Esophagus squamous epithelium (tissue), 5 donors: ENCODE results near the gene SMPD3. TPM values are rescaled to one million over a fixed set of nuclear protein-coding genes. Genes with fewer than 3 reads are reported as not detected.
A peak's percentile ranks its signal among the peaks of the same experiment; 100 is the strongest.
"Not testable (repeated sequence)": the region's sequence is repeated elsewhere in the genome, so short reads cannot be mapped to it uniquely, and the experiment has no call there.

Experiments used
- DNase-seq: peaks from one replicate; lab custom pipeline; 2025; lab: John Stamatoyannopoulos, UW
- H3K27ac ChIP-seq, 4 donors: fragments of 200-600 bp; sonication (generic); one replicate each; pipeline ENCODE4 v1.5.1; 2016 to 2019; ENCODE audit warnings: mild to moderate bottlenecking in 1 of 4
- H3K27me3 ChIP-seq, 4 donors: fragments of 200-600 bp; sonication (generic); 1 replicate in 3 of 4; 2 replicates in 1 of 4; pipeline versions ENCODE4 v1.5.1 to v1.6.0; 2017 to 2021; ENCODE audit warnings: antibody characterized with exemption in 1 of 4
- H3K36me3 ChIP-seq, 3 donors: fragments of 200-600 bp; sonication (generic); one replicate each; pipeline ENCODE4 v1.5.1; 2016 to 2019
- H3K4me1 ChIP-seq, 3 donors: fragments of 200-600 bp; sonication (generic); one replicate each; pipeline ENCODE4 v1.5.1; 2017 to 2019
- H3K4me3 ChIP-seq, 4 donors: fragments of 200-600 bp; sonication (generic); 1 replicate in 3 of 4; 2 replicates in 1 of 4; pipeline ENCODE4 v1.5.1; 2016 to 2019; ENCODE audit warnings: mild to moderate bottlenecking in 2 of 4, moderate library complexity in 1 of 4
- H3K9me3 ChIP-seq, 3 donors: fragments of 200-600 bp; sonication (generic); one replicate each; pipeline ENCODE4 v1.5.1; 2016 to 2019
- POLR2A ChIP-seq, 4 donors: fragments of 450-650 bp; IDR thresholded peaks; one replicate each; pipeline ENCODE4 v1.6.1; 2017; ENCODE audit warnings: antibody characterized with exemption in 4 of 4, mild to moderate bottlenecking in 4 of 4, moderate library complexity in 3 of 4
- WGBS, 2 donors: methylation state at CpG; one replicate each; pipeline ENCODE4 v1.1.5; 2018; 5-methylcytosine and 5-hydroxymethylcytosine counted together
- intact Hi-C: fragments of 100-400 bp; cut with DNase I; formaldehyde crosslinking; loops from one replicate; pipeline ENCODE4 v1.15.0; 2022
- total RNA-seq, 4 donors: library from RNA; depleted of rRNA; stranded (reverse); fragments of >200 nt; gene quantifications; one replicate each; pipeline ENCODE4 v1.1.0, GENCODE V29; 2016
- TF ChIP-seq, protein P1 (sequence below), 6 experiments: fragments of 450-650 bp in 4 of 6; fragments of 200-600 bp in 2 of 6; sonication (generic) in 2 of 6; IDR thresholded peaks; one replicate each; pipeline ENCODE4 v1.5.1; 2016 to 2019; ENCODE audit warnings: antibody characterized with exemption in 6 of 6, mild to moderate bottlenecking in 4 of 6, moderate library complexity in 4 of 6
- donor health status: DM: yes; HTN: yes; CAD: no.

The SMPD3 gene
- 1 to 10 TPM in 2 of 4 donors, under 1 TPM in 2; 0.18 to 2.3 (median 0.92) TPM for total RNA-seq

DNA sequence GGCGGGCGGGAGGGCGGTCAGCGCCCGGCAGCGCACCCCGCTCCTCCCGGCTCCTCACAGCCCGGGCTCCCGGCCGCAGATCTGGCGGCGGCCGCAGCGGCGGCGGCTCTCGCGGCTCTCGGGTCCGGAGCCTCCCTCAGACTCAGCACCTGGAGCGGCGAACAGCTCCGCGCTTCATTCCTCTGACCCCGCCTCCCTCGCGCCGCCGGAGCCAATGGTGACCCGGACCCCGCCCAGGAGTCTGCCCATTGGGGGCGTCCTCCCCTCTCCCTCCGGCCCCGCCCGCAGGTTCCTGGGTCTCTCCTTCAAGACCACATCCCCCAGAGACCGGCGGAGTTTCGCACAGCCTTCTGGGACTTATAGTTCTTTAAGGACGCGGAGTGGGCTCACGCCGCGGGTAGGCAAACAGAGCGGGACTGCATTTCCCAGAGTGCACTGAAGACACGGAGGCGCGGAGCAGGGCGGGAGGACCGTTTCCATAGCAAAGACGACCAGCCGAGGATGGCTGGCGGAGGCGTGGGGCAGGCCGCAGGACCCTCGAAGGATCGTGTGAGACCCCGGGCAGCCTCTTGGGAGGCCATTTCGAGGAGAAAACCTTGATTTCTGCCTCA lies at the start of gene SMPD3:
Gene SMPD3 (minus strand): TSS at position 149 of the 611 bp plus-strand sequence. CDS start 76,327 bp downstream, outside the sequence.
- intact Hi-C loops: no loop called here
- Histone ChIP-seq H3K4me3 (peak within 1 kb of the TSS; percentile 20 to 64 (median 46)), H3K9me3 (no peaks in the 10 kb centered on the region), H3K27ac (no peak within 1 kb of the TSS), H3K36me3 (no peaks in the 10 kb centered on the region), H3K4me1 (peaks cover 11 to 29% (median 15%) of the 10 kb centered on the region in 3 donors), H3K27me3 (peaks cover 0 to 53% (median 5%) of the 10 kb centered on the region in 4 donors)
- 2% methylated on average over 12 of the region's 59 CpGs; no CpG with 5 or more reads in 1 of the 2 donors for WGBS, 2 donors
- TF ChIP-seq, protein P1, sequence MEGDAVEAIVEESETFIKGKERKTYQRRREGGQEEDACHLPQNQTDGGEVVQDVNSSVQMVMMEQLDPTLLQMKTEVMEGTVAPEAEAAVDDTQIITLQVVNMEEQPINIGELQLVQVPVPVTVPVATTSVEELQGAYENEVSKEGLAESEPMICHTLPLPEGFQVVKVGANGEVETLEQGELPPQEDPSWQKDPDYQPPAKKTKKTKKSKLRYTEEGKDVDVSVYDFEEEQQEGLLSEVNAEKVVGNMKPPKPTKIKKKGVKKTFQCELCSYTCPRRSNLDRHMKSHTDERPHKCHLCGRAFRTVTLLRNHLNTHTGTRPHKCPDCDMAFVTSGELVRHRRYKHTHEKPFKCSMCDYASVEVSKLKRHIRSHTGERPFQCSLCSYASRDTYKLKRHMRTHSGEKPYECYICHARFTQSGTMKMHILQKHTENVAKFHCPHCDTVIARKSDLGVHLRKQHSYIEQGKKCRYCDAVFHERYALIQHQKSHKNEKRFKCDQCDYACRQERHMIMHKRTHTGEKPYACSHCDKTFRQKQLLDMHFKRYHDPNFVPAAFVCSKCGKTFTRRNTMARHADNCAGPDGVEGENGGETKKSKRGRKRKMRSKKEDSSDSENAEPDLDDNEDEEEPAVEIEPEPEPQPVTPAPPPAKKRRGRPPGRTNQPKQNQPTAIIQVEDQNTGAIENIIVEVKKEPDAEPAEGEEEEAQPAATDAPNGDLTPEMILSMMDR (IDR thresholded peaks at IDR 0.05): peak in 2 of 6 experiments; percentile 2 to 16
- peak in 2 of 4 donors; percentile 16 to 22 for TF ChIP-seq POLR2A (IDR thresholded peaks at IDR 0.05)
- peak; percentile 89 for DNase-seq

DNA sequence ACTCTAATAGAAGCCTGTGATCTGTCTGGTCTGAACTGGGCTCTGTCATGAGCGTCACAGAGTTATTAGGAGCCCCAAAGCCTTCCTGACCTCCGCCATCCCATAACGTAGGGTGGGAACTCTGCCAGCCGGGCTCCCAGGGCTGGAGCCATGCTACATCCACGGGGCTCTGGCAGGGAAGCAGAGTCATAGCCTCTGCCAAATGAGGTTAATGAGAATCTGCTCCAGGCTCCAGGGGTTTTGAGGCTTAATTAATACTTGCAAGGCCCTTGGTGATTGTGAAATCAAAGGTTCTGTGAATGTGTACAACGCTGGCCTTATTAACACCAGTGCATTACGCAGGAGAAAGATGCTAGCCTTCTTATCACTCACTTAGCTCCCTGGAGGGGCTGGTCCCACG lies 48.4 kb upstream of the SMPD3 start:
- Histone ChIP-seq H3K27ac (no peak overlapping the region), H3K4me3 (no peak overlapping the region), H3K9me3 (no peaks in the 10 kb centered on the region), H3K36me3 (no peaks in the 10 kb centered on the region), H3K27me3 (peaks cover 0 to 27% (median 0%) of the 10 kb centered on the region in 4 donors), H3K4me1 (peaks cover 7 to 20% (median 9%) of the 10 kb centered on the region in 3 donors)
- WGBS, 2 donors: 48 to 79% methylated on average over 5 of the region's 8 CpGs
- intact Hi-C loops: no loop called here
- DNase-seq: no peak
- no peak for TF ChIP-seq POLR2A (IDR thresholded peaks at IDR 0.05)
- TF ChIP-seq, protein P1 (IDR thresholded peaks at IDR 0.05): no peak

DNA sequence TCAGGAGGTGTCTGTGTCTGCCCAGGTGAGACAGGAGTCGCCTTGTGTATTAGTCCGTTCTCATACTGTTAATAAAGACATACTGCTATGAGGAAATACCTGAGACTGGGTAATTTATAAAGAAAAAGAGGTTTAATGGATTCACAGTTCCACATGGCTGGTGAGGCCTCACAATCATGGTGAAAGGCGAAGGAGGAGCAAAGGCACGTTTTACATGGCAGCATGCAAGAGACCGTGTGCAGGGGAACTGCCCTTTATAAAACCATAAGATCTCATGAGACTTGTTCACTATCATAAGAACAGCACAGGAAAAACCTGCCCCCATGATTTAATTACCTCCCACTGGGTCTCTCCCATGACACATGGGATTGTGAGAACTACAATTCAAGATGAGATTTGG lies 46.0 kb upstream of the SMPD3 start:
- H3K27ac ChIP-seq, intact Hi-C loops, H3K4me3 ChIP-seq, H3K9me3 ChIP-seq, DNase-seq, H3K36me3 ChIP-seq: not testable (repeated sequence)
- Histone ChIP-seq H3K4me1 (peaks cover 12 to 41% (median 20%) of the 10 kb centered on the region in 3 donors), H3K27me3 (peaks cover 0 to 16% (median 0%) of the 10 kb centered on the region in 4 donors)
- WGBS, 2 donors: 87 to 90% methylated on average over 4 of the region's 5 CpGs

DNA sequence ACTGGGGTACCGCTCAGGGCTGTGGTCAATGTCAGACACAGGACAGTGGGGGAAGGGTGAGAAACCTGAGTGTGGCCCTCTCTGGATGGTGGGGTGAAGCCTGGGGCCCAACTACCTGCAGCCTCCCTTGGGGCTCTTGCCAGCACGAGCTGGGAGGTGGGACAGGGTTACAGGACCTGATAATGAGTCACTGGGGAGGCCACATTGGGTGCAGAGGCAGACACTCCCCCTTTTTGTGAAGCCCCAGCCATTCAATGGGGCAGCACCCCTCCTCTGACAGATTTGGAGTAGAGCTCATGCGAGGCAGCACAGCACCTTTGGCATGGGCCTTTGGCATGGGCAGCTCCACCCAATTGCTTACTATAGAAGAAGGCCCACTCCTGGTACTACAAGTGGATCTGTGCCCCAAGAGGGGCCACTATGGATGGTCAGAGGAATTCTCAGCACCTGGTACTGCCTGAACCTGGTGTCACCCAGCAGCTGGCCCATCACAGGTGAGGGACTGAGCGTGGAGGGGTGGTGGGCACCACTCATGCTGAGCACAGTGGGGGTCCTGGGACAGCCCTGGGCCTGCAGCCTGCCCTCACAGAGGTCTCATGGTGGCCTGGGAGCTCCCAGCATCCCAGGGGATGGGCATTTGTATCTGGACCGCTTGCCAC lies 45.2 kb upstream of the SMPD3 start:
- peaks cover 0 to 9% (median 0%) of the 10 kb centered on the region in 4 donors for H3K27me3 ChIP-seq
- TF ChIP-seq, protein P1 (IDR thresholded peaks at IDR 0.05): no peak
- TF ChIP-seq POLR2A (IDR thresholded peaks at IDR 0.05): no peak
- H3K9me3 ChIP-seq: no peaks in the 10 kb centered on the region
- H3K36me3 ChIP-seq: no peaks in the 10 kb centered on the region
- WGBS, 2 donors: 76% methylated on average over 3 of the region's 5 CpGs; no CpG with 5 or more reads in 1 of the 2 donors
- DNase-seq: no peak
- peaks cover 12 to 41% (median 20%) of the 10 kb centered on the region in 3 donors for H3K4me1 ChIP-seq
- H3K4me3 ChIP-seq: no peak overlapping the region
- H3K27ac ChIP-seq: no peak overlapping the region
- intact Hi-C loops: no loop called here

DNA sequence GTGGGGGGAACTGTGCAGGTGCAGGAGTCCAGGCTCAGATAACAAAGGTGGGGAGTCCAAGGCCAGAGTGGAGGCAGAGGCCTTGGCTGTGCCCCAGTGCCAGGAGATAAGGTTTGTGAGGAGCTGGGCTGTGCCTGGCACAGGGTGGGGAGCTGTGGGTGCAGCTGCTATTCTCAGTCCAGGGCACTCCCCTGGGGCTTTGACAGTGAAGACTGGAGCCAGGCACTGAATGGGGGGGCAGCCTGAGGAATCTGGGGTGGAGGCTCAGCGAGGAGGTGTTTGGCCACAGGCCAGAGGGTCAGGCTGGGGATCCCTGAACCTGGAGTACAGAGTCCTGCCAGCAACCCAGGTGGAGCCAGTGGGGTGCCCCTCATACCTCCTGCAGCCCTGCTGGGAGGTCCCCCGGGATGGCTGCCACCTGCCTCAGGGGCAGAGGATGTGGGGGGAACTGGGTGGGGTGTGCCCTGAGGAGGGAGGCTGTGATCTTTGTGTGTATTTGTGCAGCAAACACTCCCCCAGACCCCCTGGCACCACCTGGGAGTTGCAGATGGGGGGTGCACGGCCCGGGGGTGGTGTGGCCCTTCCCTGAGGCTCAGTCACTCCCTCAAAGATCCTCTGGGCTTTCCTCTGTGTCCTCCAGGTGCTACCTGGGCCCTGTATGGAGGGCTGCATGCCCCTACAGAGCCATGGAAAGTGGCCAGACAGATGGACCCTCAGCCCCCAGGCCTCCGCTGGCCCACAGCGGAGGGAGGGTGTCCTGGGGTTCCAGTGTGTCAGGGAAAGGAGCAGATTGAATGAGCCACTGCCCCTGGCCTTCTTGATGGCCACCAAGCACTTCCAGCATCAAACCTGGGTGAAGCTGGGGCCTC lies 44.5 kb upstream of the SMPD3 start:
- Histone ChIP-seq H3K27ac (no peak overlapping the region), H3K4me3 (no peak overlapping the region), H3K9me3 (no peaks in the 10 kb centered on the region), H3K4me1 (peaks cover 12 to 43% (median 20%) of the 10 kb centered on the region in 3 donors), H3K27me3 (peaks cover 0 to 6% (median 0%) of the 10 kb centered on the region in 4 donors), H3K36me3 (no peaks in the 10 kb centered on the region)
- no peak for DNase-seq
- intact Hi-C loops: no loop called here
- TF ChIP-seq, protein P1 (IDR thresholded peaks at IDR 0.05): no peak
- no peak for TF ChIP-seq POLR2A (IDR thresholded peaks at IDR 0.05)
- WGBS, 2 donors: 66 to 89% methylated on average over 3 to 5 of the region's 6 CpGs
